ENCODE measurements around the gene TSKU. TPM values are rescaled to one million over a fixed set of nuclear protein-coding genes. Genes with fewer than 3 reads are reported as not detected.

Gene TSKU
- total and polyA plus RNA-seq, 2 experiments from 2014 or later: 11.7 to 31.1 TPM

DNA sequence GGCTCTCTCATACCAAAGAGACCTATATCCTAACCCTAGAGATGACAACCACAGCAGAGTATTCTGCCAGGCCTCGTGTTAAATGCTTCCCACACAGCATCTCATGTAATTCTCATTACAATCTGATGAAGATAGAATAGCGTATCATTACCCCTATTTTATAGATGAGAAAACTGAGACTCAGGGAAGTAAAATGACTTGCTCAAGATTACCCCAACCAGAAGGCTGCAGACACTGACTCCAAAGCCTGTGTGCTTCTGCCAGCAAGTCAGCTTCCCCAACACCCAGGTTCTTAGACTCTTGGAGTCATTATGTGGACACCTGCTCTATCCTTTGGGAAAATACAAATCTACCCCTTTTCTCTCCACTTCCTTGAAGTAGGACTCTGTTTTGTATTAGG lies 23.6 kb upstream of the TSKU start (continued):
- TF ChIP-seq, protein P1, sequence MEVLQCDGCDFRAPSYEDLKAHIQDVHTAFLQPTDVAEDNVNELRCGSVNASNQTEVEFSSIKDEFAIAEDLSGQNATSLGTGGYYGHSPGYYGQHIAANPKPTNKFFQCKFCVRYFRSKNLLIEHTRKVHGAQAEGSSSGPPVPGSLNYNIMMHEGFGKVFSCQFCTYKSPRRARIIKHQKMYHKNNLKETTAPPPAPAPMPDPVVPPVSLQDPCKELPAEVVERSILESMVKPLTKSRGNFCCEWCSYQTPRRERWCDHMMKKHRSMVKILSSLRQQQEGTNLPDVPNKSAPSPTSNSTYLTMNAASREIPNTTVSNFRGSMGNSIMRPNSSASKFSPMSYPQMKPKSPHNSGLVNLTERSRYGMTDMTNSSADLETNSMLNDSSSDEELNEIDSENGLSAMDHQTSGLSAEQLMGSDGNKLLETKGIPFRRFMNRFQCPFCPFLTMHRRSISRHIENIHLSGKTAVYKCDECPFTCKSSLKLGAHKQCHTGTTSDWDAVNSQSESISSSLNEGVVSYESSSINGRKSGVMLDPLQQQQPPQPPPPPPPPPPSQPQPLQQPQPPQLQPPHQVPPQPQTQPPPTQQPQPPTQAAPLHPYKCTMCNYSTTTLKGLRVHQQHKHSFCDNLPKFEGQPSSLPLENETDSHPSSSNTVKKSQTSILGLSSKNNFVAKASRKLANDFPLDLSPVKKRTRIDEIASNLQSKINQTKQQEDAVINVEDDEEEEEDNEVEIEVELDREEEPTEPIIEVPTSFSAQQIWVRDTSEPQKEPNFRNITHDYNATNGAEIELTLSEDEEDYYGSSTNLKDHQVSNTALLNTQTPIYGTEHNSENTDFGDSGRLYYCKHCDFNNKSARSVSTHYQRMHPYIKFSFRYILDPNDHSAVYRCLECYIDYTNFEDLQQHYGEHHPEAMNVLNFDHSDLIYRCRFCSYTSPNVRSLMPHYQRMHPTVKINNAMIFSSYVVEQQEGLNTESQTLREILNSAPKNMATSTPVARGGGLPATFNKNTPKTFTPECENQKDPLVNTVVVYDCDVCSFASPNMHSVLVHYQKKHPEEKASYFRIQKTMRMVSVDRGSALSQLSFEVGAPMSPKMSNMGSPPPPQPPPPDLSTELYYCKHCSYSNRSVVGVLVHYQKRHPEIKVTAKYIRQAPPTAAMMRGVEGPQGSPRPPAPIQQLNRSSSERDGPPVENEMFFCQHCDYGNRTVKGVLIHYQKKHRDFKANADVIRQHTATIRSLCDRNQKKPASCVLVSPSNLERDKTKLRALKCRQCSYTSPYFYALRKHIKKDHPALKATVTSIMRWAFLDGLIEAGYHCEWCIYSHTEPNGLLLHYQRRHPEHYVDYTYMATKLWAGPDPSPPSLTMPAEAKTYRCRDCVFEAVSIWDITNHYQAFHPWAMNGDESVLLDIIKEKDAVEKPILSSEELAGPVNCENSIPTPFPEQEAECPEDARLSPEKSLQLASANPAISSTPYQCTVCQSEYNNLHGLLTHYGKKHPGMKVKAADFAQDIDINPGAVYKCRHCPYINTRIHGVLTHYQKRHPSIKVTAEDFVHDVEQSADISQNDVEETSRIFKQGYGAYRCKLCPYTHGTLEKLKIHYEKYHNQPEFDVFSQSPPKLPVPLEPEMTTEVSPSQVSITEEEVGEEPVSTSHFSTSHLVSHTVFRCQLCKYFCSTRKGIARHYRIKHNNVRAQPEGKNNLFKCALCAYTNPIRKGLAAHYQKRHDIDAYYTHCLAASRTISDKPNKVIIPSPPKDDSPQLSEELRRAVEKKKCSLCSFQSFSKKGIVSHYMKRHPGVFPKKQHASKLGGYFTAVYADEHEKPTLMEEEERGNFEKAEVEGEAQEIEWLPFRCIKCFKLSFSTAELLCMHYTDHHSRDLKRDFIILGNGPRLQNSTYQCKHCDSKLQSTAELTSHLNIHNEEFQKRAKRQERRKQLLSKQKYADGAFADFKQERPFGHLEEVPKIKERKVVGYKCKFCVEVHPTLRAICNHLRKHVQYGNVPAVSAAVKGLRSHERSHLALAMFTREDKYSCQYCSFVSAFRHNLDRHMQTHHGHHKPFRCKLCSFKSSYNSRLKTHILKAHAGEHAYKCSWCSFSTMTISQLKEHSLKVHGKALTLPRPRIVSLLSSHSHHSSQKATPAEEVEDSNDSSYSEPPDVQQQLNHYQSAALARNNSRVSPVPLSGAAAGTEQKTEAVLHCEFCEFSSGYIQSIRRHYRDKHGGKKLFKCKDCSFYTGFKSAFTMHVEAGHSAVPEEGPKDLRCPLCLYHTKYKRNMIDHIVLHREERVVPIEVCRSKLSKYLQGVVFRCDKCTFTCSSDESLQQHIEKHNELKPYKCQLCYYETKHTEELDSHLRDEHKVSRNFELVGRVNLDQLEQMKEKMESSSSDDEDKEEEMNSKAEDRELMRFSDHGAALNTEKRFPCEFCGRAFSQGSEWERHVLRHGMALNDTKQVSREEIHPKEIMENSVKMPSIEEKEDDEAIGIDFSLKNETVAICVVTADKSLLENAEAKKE (CRISPR knock-in tag; IDR thresholded peaks at IDR 0.05): no peak
- TF ChIP-seq, protein P2, sequence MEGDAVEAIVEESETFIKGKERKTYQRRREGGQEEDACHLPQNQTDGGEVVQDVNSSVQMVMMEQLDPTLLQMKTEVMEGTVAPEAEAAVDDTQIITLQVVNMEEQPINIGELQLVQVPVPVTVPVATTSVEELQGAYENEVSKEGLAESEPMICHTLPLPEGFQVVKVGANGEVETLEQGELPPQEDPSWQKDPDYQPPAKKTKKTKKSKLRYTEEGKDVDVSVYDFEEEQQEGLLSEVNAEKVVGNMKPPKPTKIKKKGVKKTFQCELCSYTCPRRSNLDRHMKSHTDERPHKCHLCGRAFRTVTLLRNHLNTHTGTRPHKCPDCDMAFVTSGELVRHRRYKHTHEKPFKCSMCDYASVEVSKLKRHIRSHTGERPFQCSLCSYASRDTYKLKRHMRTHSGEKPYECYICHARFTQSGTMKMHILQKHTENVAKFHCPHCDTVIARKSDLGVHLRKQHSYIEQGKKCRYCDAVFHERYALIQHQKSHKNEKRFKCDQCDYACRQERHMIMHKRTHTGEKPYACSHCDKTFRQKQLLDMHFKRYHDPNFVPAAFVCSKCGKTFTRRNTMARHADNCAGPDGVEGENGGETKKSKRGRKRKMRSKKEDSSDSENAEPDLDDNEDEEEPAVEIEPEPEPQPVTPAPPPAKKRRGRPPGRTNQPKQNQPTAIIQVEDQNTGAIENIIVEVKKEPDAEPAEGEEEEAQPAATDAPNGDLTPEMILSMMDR (conservative IDR thresholded peaks at IDR 0.05; ENCODE audit: low read depth in 2 of 2): no peak
- TF ChIP-seq CREB1 (CRISPR knock-in tag; IDR thresholded peaks at IDR 0.05; ENCODE audit: low read depth) (no peak), EZH2phosphoT487 (IDR thresholded peaks at IDR 0.05; ENCODE audit: unreplicated experiment) (no peak), JUNB (IDR thresholded peaks at IDR 0.05; ENCODE audit: unreplicated experiment) (no peak), STAT1 (IDR thresholded peaks at IDR 0.05; ENCODE audit: unreplicated experiment) (no peak), NANOG (IDR thresholded peaks at IDR 0.05; ENCODE audit: borderline replicate concordance) (no peak)

DNA sequence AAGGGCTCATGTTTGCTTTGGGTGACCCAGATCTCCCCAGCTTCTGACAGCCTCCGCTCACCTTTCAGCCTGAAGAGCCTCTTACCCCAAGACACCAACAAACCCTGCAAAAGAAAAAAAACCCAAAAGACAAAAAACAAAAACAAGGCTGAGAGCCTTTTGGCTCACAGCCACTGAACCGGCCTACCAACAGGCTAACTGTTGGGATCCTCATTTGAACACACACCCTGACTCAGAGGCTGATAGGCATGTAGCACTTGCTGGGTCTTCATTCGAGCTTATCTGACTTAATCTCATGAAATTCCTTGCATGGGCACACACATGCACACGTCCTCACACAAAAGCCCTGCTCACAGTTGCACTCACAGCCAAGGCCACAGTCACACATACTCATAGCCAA lies 22.9 kb upstream of the TSKU start:
- no peaks in the 10 kb centered on the region for H3K9me3 Mint-ChIP-seq
- Histone ChIP-seq H3F3A (replicated peaks; ENCODE audit: low read depth) (no peaks in the 10 kb centered on the region), H3K36me3 (ENCODE audit: insufficient read depth) (no peaks in the 10 kb centered on the region), H4K20me1 (replicated peaks; ENCODE audit: insufficient read depth) (no peaks in the 10 kb centered on the region), H3K4me2 (no peak overlapping the region), H3K4me3 (no peak overlapping the region), H3K4me1 (ENCODE audit: insufficient read depth) (no peaks in the 10 kb centered on the region), H3K27ac (ENCODE audit: low read depth) (no peak overlapping the region), H3K27me3 (ENCODE audit: insufficient read depth) (no peaks in the 10 kb centered on the region), H3K9me2 (ENCODE audit: insufficient read depth) (no peaks in the 10 kb centered on the region; the same call in 1 of the 2 replicates), H3K79me2 (replicated peaks; ENCODE audit: insufficient read depth) (no peaks in the 10 kb centered on the region), H2AFZ (no peak overlapping the region)
- peaks cover 24% of the 10 kb centered on the region for H3K4me1 Mint-ChIP-seq
- H3K27ac Mint-ChIP-seq: no peak overlapping the region
- DNase-seq (ENCODE audit: low spot score) (no peak), ATAC-seq (no peak)
- no peak overlapping the region for H3K4me3 Mint-ChIP-seq
- TF ChIP-seq EZH2 (IDR thresholded peaks at IDR 0.05; ENCODE audit: low read depth, unreplicated experiment) (no peak), CREB1 (CRISPR knock-in tag; IDR thresholded peaks at IDR 0.05; ENCODE audit: low read depth) (no peak)
- H3K27me3 Mint-ChIP-seq (ENCODE audit: insufficient read depth, low read depth, poor library complexity): peaks cover 5% of the 10 kb centered on the region
- no peaks in the 10 kb centered on the region; the same call in 2 of the 3 replicates for H3K36me3 Mint-ChIP-seq (ENCODE audit: low read depth)

Measured in GM23338 (cell line).